ENCODE measurements around the gene ANKRD44.

- TF ChIP-seq POLR2AphosphoS5 (IDR thresholded peaks at IDR 0.05; ENCODE audit: low read depth, low read length) (no peak), TAF1 (IDR thresholded peaks at IDR 0.05; ENCODE audit: borderline replicate concordance, insufficient read depth, low read length) (no peak), REST (IDR thresholded peaks at IDR 0.05; ENCODE audit: insufficient read depth in 1 of 2, low read depth in 2 of 2, low read length in 2 of 2) (no peak), SIN3A (IDR thresholded peaks at IDR 0.05; ENCODE audit: borderline replicate concordance, insufficient read depth, low read length) (no peak), FOXP2 (optimal IDR thresholded peaks at IDR 0.05; ENCODE audit: borderline replicate concordance, extremely low read depth, extremely low read length, insufficient read depth) (no peak)
Measured at GRCh38 chr2:197322143-197322542, 11.6 kb upstream of the ANKRD44 start.

All from PFSK-1 (cell line).